Peyer's patch (tissue), 4 donors: ENCODE measurements around the gene CERS6.

Experiments used
- POLR2A ChIP-seq, 2 donors: fragments of 450-650 bp; IDR thresholded peaks; one replicate each; pipeline ENCODE4 v1.5.1; 2017; ENCODE audit warnings: antibody characterized with exemption in 2 of 2, mild to moderate bottlenecking in 2 of 2, moderate library complexity in 2 of 2
- TF ChIP-seq, protein P1 (sequence below), 6 experiments: fragments of 450-650 bp in 4 of 6; fragments of 200-600 bp in 2 of 6; sonication (generic) in 1 of 6; IDR thresholded peaks; one replicate each; pipeline ENCODE4 v1.5.1; 2017 to 2019; ENCODE audit warnings: antibody characterized with exemption in 6 of 6, mild to moderate bottlenecking in 3 of 6, moderate library complexity in 1 of 6

DNA sequence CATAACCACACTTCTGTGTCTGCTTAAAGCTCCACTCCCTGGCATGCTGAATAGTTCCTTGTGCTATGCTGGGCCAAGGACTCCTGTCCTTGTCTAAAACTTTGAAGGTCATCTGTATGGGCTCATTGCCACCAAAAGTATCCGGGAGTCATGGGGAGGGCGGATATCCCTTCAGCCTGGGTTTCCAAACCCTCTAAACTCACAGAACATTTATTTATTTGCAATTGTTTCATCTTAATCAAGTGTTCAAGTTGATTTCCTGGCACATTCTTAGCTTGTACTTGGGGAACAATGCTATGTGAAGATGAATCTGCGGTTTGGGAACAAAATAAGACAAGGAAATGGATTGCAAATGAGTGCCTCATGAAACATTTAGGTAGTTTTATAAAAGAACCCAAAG, 348.1 kb downstream of the CERS6 start:
- TF ChIP-seq, protein P1, sequence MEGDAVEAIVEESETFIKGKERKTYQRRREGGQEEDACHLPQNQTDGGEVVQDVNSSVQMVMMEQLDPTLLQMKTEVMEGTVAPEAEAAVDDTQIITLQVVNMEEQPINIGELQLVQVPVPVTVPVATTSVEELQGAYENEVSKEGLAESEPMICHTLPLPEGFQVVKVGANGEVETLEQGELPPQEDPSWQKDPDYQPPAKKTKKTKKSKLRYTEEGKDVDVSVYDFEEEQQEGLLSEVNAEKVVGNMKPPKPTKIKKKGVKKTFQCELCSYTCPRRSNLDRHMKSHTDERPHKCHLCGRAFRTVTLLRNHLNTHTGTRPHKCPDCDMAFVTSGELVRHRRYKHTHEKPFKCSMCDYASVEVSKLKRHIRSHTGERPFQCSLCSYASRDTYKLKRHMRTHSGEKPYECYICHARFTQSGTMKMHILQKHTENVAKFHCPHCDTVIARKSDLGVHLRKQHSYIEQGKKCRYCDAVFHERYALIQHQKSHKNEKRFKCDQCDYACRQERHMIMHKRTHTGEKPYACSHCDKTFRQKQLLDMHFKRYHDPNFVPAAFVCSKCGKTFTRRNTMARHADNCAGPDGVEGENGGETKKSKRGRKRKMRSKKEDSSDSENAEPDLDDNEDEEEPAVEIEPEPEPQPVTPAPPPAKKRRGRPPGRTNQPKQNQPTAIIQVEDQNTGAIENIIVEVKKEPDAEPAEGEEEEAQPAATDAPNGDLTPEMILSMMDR (IDR thresholded peaks at IDR 0.05): no peak
- TF ChIP-seq POLR2A (IDR thresholded peaks at IDR 0.05): no peak
